Body of pancreas (tissue), 4 donors: Measurements from ENCODE around the gene ADAP2.

Experiments used
- CTCF ChIP-seq, 7 experiments: fragments of 450-650 bp in 4 of 7; fragments of 200-600 bp in 3 of 7; sonication (generic) in 3 of 7; IDR thresholded peaks; one replicate each; pipeline ENCODE4 v1.5.1; 2016 to 2019; ENCODE audit warnings: antibody characterized with exemption in 7 of 7
- POLR2A ChIP-seq, 3 donors: fragments of 450-650 bp; IDR thresholded peaks; one replicate each; pipeline ENCODE4 v1.6.1; 2016; ENCODE audit warnings: antibody characterized with exemption in 3 of 3, mild to moderate bottlenecking in 2 of 3

- no peak for TF ChIP-seq CTCF (IDR thresholded peaks at IDR 0.05)
- TF ChIP-seq POLR2A (IDR thresholded peaks at IDR 0.05), result no peak
Measured at GRCh38 chr17:31004160-31004559, 82.4 kb downstream of the ADAP2 start.
